Activated CD8-positive, alpha-beta memory T cell treated with anti-CD3 and anti-CD28 coated beads, Interleukin-2, amount 50 U/mL, for 1 hour (primary cell): ENCODE measurements around the gene IRF7.

Experiments used
- DNase-seq: peaks from one replicate; pipeline ENCODE4 v3.0.0-alpha.2; 2020; ENCODE audit errors: extremely low read depth

The IRF7 gene

DNA sequence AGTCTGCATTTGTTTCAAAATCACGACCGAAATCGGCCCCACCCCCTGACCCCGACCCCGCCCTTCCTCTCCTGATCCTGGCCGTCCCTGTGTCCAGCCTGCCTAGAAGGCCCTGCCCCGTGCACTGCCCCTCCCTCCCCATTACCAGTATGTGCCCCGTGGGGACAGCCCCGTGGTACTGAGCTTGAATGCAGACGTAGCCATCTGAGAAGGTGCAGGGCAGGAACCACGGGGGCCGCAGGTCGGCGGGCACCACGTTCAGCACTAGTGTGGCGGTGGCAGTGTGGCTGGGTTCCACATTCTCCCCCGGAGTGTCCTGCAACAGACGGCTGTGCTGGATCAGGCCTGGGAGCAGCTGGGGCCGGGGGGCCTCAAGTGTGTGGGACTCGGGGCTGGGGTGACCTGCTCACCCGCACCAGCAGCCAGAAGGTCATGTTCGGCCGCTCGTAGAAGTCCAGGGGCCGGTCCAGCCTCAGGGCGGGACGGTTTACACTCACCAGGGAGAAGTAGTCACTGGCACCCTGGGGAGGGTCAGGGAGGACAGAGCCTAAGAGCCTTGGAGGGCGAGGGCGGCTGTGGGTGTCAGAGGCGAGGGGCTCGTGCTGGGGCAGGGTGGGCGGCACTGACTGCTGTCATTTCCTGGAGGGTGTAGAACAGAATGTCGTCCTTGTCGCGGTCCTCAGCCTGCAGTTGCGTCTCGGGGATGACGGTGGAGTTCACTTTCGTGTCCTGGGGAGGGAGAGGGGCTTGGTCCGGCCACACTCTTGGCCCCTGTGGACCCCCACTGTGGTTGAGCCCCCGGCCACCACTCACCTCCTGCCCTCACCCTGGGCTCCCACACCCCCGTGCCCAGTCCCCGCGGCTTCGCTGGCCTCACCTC lies 5.4 kb upstream of the IRF7 start:
- no peak for DNase-seq

DNA sequence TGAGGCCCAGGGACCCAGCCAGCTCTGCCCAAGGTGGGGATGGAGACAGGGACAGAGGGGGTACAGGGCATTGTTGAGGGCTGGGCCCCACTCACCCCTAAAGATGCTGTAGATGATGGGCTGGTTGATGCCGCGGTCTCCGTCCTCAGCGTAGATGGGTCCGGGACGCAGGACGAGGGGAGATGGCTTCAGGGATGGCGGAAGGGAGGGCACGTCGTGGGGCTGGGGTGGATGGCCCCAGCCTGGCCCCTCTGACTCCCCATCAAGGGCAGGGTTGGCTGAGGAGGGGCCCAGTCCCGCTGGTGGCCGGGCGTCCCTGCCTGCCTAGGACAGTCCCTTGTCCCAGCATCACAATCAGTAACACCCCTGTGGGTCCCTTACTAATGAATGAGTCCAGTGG lies 4.5 kb upstream of the IRF7 start:
- no peak for DNase-seq

DNA sequence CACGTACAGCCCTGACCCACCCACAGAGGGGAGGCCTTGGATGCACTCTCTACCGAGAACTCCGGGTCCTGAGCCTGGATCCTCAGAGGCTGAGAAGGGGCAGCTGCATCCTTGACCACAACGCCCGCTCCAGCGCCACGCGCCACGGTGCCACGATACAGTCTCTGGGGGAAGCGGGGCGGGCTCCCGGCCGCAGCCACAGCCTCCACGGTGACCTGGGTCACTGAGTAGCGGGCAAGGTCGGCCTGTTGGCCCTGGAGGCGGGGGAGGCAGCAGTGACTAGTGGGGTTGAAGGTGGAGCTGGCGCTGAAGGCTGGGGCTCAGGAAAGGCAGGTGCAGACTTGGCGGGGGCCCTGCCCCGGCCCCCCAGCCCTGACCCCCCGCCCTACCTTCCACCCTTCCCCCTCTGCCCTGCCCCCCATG lies 3.9 kb upstream of the IRF7 start:
- no peak for DNase-seq

DNA sequence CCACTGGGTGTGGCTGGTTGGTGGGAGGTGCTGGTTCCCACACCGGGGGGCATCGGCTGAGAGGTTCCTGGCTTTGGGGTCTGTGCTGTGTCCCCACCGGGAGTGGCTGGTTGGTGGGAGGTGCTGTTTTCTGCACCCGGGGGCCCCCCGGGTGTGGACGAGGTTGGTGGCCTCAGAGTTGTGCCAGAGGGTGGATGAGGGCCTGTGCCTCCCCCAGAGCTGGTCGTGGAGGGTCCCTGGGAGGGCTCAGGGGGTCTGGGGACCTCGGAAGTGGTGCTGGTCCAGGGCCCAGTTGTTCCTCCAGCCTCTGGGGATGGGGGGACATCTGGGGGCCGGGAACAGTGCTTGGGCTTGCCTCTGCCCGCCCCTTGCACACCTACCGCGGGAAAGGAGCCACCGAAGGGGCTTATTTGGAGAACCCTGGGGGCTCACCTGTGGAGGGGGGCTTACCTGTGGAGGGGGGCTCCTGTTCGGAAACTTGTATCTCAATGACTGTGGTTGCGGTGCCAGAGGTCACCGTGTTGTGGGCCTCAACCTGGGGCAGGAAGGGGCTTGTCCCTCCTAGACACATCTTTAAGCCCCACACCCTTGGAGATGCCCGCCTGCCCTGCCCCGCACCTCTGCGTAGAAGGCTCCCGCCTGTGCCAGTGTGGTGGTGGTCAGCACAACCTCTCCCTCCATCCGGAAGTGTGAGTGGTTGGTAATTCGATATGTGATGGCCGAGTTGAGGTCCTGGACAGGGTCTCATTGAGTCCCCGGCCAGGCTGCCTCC lies 3.3 kb upstream of the IRF7 start:
- no peak for DNase-seq

DNA sequence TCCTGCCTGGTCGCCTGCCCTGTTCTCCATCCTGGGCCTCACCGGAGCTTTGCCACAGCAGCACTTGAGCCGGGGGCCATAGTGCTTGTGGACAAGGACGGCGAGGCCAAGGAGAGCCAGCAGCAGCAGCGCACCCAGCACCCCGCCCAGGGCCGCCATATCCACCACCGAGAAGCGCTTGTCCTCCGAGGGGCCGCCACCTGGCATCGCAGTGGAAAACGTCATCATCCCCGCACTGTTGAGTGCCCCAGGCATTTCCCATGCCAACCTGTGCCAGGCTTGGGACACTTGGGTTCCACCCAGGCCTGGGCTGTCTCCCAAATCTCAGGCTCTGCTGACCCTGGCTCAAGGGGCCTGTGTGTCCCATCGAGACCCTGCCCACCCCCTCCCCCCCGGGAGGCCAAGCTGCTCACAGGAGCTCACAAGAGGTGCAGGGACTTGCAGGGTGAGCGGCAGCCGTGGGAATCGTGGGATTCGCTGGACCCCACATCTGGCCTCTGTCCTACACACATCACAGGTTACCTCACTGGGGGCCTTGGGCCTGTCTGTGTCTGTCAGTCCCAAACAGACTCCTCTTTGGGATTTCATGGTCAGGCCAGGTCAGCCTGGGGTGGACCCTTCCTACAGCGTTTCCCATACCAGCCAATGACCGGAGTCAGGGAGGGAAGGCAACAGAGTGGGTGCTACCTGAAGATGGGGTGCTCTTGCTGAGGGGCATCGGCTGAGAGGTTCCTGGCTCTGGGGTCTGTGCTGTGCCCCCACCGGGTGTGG lies 2.3 kb upstream of the IRF7 start:
- no peak for DNase-seq

DNA sequence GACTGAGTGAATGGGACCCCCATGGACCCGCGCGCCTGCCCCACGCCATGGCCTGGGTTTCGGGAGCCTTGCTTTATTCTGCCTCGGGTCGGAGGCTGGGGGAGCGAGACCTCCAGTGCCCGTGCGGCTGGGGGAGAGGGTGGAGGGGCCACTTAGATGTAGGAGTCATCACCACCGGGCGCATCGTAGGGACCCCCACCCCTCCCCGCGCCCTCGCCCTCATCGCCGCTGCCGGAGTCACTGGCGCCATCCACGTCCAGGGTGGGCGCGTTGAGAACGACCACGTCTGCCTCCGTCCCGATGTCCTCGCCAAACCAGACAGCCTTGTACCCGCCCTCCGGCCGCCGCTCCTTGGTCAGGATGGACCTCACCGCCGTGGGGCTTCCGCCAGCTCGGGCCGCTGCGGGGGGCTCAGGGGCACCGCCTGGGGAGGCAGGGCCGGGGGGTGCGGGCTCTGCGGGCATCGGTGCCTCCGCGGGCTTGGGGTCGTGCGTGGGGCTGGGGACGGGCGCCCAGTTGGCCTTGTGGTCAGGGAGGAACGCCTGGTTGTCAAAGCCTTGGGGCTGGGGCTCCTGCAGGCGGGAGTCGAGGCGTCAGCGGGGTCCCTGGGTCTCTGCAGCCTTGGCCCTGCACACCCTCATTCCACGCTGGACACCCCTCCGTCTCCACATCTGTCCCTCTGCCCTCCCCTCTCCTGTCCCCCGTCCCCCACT lies 1.6 kb upstream of the IRF7 start:
- no peak for DNase-seq

DNA sequence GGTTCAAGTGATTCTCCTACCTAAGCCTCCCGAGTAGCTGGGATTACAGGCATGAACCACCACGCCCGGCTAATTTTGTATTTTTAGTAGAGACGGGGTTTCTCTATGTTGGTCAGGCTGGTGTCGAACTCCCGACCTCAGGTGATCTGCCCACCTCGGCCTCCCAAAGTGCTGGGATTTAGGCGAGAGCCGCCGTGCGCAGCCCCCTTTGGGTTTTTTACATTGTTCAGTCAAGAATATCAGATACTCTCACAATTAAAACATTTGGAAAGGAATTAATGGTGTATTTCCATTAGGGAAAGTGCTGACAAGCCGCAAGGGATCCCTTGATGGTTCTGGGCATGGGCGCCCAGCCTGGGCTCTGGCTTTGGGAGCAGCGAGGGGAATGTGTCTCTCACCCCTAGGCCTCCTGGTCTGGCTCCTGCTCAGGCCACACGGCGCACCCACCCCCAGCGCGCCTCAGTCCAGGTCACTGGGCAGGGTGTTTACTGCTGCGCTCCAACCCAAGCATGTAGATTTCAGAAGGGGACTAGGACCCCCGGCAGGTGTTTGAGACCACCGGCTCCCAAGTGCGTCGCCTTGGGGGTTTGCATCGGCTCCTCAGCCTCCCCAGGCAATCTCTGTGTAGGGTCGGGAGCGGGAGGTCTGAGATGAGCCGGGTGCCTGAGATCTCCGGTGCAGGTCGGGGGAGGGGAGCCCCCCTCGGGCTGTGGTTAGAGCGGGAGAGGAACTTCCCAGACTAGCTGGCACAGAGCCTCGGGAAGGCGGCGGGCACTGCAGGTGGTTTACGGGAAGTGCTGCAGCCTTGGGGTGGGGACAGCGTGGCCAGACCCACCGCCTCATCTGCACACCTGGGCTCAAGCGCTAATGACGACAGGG lies 809 bp upstream of the IRF7 start:
- DNase-seq, result no peak

DNA sequence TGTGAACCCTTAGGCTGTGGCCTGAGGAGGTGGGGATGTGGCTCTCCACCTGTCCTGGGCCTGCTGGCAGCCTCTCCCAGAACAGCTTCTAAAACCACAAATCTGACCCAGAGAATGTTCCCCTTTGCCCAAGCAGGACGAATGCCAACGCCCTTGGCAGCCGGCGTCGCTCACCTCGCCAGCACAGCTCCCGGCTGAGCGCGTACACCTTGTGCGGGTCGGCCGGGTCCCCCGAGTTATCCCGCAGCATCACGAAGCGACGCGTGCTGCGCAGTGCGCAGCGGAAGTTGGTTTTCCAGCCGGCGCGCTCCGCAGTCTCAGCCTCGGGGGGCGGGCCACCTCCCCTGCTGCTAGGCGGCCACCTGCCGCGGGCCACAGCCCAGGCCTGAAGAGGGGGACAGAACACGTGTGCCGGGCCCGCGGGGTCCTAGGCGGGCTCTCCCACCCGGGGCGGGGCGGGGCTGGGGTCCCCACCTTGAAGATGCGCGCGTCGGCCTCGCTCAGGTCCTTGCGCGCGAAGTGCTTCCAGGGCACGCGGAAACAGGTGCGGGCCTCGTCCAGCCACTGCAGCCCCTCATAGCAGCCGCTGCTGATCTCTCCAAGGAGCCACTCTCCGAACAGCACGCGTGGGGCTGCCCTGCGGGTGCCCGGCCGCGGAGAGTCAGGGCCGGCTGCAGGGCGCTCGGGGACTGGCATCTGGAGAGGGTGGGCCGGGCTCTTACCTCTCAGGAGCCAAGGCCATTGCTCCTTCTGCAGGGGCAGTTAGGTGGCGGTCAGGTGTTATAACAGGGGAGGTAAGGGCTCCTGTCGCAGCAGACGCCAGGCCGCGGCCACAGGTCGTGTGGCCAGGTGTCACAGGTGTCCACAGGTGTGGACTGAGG lies 887 bp downstream of the IRF7 start:
- DNase-seq, result no peak

DNA sequence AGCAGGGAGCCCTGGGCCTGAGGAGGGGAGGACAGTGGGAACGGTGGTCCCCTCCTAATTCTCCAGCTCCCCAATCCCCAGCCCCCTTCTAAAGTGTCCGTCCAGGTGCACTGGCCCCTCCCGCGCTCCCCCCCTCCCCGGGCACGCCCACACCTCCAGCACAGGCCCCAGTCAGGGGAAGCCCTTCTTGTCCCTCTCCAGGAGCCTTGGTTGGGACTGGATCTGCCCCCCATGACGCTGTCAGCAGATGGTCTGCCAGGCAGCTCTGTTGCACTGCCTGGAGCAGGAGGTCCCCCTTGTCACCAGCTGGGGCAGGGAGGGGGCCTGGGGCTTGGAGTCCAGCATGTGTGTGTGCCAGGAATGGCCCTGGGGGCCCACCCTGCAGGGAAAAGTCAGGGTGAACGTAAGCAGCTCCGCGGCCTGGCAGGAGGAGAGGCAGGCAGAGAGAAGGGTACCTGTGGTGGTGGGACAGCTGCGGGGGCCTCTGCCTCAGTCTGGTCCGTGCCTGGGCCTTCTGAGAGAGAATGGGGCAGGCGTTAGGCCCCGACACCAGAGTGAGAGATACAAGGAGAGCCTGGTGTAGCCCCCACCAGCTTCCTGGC lies 1.6 kb downstream of the IRF7 start:
- no peak for DNase-seq

DNA sequence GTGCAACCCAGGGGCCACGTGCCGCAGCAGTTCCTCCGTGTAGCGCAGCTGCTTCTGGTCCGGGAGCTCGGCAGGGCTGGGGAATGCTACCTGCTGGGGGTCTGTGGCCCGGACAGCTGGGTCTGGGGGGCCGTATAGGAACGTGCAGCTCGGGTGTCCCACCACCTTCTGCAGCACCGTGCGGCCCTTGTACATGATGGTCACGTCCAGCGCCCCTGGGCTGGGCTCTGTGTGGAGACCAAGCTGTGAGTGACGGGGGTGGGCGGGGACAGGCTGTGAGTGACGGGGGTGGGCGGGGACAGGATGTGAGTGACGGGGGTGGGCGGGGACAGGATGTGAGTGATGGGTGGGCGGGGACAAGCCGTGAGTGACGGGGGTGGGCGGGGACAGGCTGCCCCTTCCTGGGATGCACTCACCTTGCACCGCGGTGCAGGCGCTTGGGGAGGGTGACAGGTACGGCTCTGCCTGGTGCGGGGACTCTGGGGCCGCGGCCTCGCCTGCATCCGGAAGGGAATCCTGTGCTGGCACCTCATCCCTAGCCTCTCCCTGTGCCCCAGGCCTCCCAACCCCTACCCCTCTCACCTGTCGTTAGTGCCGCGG lies 2.3 kb downstream of the IRF7 start:
- DNase-seq, result peak; percentile 91

DNA sequence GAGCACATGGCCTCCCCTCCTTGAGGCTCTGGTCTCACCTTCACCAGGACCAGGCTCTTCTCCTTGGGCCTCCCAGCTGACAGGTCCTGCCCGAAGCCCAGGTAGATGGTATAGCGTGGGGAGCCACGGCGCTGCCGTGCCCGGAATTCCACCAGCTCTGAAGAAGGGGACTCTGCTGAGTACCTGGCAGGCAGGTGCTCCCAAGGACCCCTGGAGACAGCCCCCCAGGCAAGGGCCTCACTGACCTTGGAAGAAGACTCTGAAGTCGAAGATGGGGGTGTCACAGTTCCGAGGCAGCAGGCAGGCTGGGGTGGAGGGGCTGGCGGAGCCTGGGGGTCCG lies 2.8 kb downstream of the IRF7 start:
- DNase-seq, result no peak

DNA sequence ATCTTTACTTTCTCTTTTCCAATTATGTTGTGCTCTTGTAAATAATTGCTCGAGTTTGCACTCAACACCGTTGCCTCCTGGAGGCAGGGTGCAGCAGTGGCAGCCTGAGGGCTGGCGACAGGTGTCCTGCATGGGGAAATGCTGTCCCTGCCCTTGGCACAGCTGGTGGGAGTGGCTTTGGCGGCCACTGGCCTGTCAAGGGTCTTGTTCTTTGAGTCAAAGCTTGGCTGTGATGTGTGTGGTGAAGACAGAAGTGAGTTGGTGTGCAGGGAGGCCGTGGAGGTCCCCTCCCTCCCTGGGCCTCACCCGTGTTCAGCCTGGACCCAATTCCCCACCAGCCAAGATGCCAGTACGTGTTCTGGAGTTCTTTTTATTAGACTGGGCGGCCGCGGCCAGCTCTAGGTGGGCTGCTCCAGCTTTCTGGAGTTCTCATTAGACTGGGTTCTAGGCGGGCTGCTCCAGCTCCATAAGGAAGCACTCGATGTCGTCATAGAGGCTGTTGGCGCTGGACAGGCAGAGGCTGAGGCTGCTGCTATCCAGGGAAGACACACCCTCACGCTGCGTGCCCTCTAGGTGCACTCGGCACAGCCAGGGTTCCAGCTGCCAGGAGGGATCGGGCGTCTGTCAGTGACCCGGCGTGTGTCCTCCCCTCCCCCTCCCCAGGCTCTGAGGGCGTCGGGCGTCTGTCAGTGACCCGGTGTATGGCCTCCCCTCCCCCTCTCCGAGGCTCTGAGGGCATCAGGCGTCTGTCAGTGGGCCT lies 3.4 kb downstream of the IRF7 start:
- DNase-seq, result no peak

DNA sequence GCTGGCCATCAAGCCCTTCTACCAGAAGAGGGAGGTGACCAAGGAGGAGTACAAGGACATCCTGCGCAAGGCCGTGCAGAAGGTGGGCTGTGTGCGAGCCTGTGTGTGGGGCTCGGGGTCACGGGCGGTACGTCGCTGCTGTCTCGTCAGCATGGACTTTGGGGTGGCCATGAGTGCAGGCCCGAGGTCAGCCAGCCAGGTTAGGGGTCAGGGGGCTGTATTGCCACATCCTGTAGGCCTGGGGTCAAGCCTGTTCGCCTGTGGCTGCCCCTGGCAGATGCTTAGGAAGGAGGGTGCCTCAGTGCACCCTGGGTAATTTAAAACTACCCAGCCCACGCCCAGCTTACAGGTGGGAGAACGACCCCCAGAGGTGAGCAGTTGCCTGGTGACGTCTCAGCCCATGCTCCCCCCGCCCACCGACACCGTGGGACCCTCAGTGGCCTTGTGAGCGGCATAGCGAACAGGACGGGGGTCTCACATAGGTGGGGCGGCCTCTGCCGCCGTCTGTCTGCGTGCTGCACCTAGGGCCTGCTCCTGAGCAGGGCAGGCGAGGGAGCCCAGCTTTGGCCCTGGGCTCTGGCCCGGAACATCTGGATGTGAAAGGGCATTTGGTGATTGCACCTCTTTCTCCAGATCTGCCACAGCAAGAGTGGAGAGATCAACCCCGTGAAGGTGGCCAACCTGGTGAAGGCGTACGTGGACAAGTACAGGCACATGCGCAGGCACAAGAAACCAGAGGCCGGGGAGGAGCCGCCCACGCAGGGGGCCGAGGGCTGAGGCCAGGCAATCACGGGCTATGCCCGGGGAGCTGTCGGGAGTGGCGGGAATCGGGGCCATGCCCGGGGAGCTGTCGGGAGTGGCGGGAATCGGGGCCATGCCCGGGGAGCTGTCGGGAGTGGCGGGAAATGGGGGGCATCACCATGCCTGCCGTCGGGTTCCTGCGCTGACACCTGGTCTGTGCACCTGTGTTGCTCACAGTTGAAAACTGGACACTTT lies 4.5 kb downstream of the IRF7 start:
- DNase-seq, result no peak

DNA sequence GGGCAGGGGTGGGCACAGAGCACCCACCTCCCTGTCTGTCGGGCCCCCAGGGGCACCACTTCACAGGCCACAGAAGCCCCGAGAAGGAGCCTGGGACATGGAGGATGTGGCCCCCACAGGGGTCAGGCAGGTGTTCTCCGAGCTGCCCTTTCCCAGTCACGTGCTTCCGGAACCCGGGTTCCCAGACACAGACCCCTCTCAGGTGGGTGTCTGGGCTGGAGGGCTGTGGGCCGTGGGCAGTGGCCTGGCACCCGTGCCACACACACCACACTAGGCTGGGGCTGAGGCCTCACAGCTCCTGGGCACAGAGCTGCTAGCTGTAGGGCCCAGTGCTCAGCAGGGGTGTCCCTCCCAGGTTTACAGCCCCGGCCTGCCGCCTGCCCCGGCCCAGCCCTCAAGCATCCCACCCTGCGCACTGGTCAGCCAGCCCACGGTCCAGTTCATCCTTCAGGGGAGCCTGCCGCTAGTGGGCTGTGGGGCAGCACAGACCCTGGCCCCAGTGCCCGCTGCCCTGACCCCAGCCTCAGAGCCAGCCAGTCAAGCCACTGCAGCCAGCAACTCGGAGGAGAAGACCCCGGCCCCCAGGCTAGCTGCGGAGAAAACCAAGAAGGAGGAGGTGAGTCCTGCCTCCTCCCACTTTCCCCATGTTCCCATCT lies 5.5 kb downstream of the IRF7 start:
- DNase-seq, result no peak

DNA sequence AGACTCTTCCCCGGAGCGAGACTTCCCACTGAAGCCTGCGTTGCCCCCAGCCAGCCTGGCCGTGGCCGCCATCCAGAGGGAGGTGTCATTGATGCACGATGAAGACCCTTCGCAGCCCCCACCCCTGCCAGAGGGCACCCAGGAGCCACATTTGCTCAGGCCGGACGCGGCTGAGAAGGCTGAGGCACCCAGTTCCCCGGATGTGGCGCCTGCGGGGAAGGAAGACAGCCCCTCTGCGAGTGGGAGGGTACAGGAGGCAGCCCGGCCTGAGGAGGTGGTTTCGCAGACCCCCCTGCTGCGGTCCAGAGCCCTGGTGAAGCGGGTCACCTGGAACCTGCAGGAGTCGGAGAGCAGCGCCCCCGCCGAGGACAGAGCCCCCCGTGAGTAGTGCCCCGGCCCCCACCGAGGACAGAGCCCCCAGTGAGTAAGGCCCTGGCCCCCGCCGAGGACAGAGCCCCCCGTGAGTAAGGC lies 6.4 kb downstream of the IRF7 start:
- no peak for DNase-seq

DNA sequence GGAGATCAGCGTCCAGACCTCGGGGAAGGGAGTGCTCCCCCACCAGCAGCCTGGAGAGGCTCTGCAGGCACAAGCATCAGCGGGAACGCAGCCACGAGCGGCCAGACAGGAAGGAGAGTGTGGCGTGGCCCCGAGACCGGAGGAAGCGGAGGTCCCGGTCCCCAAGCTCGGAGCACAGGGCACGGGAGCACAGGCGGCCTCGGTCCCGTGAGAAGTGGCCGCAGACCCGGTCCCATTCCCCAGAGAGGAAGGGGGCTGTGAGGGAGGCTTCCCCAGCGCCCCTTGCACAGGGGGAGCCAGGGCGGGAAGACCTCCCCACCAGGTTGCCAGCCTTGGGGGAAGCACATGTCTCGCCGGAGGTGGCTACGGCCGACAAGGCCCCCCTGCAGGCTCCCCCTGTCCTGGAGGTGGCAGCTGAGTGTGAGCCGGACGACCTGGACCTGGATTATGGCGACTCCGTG lies 6.9 kb downstream of the IRF7 start:
- DNase-seq, result no peak
